Muscle layer of colon (tissue), 2 donors: Measurements from ENCODE around the gene TOMM40.

ENCODE experiments used
- H3K27ac ChIP-seq: one replicate; pipeline ENCODE4 v1.7.0; 2013; ENCODE audit warnings: low read depth, mild to moderate bottlenecking, low read length, moderate library complexity
- H3K27me3 ChIP-seq, 2 donors: one replicate each; pipeline ENCODE4 v1.7.0; 2013; ENCODE audit warnings: low read length in 2 of 2, mild to moderate bottlenecking in 2 of 2; ENCODE audit not compliant: insufficient read depth in 2 of 2, control insufficient read depth in 1 of 2
- H3K36me3 ChIP-seq: one replicate; pipeline ENCODE4 v1.7.0; 2013; ENCODE audit warnings: mild to moderate bottlenecking, low read length; ENCODE audit not compliant: insufficient read depth
- H3K4me1 ChIP-seq: one replicate; pipeline ENCODE4 v1.7.0; 2013; ENCODE audit warnings: mild to moderate bottlenecking, low read length; ENCODE audit not compliant: insufficient read depth
- H3K4me3 ChIP-seq, 2 donors: one replicate each; pipeline ENCODE4 v1.7.0; 2013; ENCODE audit warnings: low read length in 2 of 2, low read depth in 1 of 2, mild to moderate bottlenecking in 1 of 2, moderate library complexity in 1 of 2
- H3K9ac ChIP-seq: one replicate; pipeline ENCODE4 v1.7.0; 2013; ENCODE audit warnings: low read length
- H3K9me3 ChIP-seq: one replicate; pipeline ENCODE4 v1.7.0; 2013; ENCODE audit warnings: mild to moderate bottlenecking, low read length
- donor health status: abdominal sarcoma.
- donor health status: Adenocarcinoma of cecum.

TOMM40 gene

GRCh38 chr19:44891016-44891882 lies at the start of gene TOMM40:
Gene TOMM40 (plus strand): TSS chr19:44891254. CDS start chr19:44891416, 162 bp downstream.
- peak within 1 kb of the TSS; percentile 92 for H3K27ac ChIP-seq
- H3K4me1 ChIP-seq = peaks cover 22% of the 10 kb centered on the region
- no peaks in the 10 kb centered on the region for H3K27me3 ChIP-seq
- H3K9ac ChIP-seq = peak within 1 kb of the TSS; percentile 51
- H3K36me3 ChIP-seq = peaks cover 38% of the 10 kb centered on the region
- H3K9me3 ChIP-seq = no peaks in the 10 kb centered on the region
- H3K4me3 ChIP-seq = peak within 1 kb of the TSS; percentile 88 to 89

GRCh38 chr19:44845286-44845611 lies 45.8 kb upstream of the TOMM40 start:
- H3K4me3 ChIP-seq = peak overlapping the region in 1 of 2 donors; percentile 58
- H3K27me3 ChIP-seq = no peaks in the 10 kb centered on the region
- no peaks in the 10 kb centered on the region for H3K9me3 ChIP-seq
- no peak overlapping the region for H3K9ac ChIP-seq
- no peaks in the 10 kb centered on the region for H3K36me3 ChIP-seq
- no peak overlapping the region for H3K27ac ChIP-seq
- peaks cover 28% of the 10 kb centered on the region for H3K4me1 ChIP-seq

- Histone ChIP-seq H3K27ac (peak within 1 kb of the TSS; percentile 94), H3K9ac (peak within 1 kb of the TSS; percentile 80), H3K27me3 (no peaks in the 10 kb centered on the region), H3K4me1 (peaks cover 28% of the 10 kb centered on the region), H3K9me3 (no peaks in the 10 kb centered on the region), H3K4me3 (peak within 1 kb of the TSS; percentile 75 to 91), H3K36me3 (no peaks in the 10 kb centered on the region)
Observed at GRCh38 chr19:44845612-44846454, 45.2 kb upstream of the TOMM40 start, which contains the start of gene NECTIN2. Gene NECTIN2 (plus strand): TSS chr19:44846297. CDS start chr19:44846526, 229 bp downstream.

GRCh38 chr19:44846455-44847143 lies 44.5 kb upstream of the TOMM40 start:
- Histone ChIP-seq H3K36me3 (no peaks in the 10 kb centered on the region), H3K4me1 (peaks cover 28% of the 10 kb centered on the region)

GRCh38 chr19:44847144-44848035 lies 43.7 kb upstream of the TOMM40 start:
- Histone ChIP-seq H3K36me3 (no peaks in the 10 kb centered on the region), H3K9me3 (no peaks in the 10 kb centered on the region), H3K4me1 (peaks cover 28% of the 10 kb centered on the region), H3K27me3 (no peaks in the 10 kb centered on the region), H3K27ac (peak overlapping the region; percentile 94), H3K9ac (peak overlapping the region; percentile 80), H3K4me3 (peak overlapping the region; percentile 75 to 91)

More at GRCh38 chr19:44846455-44847143, 44.5 kb upstream of the TOMM40 start:
- peak overlapping the region; percentile 75 to 91 for H3K4me3 ChIP-seq
- peak overlapping the region; percentile 80 for H3K9ac ChIP-seq
- no peaks in the 10 kb centered on the region for H3K27me3 ChIP-seq
- peak overlapping the region; percentile 94 for H3K27ac ChIP-seq
- H3K9me3 ChIP-seq = no peaks in the 10 kb centered on the region

- Histone ChIP-seq H3K9me3 (no peaks in the 10 kb centered on the region), H3K27me3 (no peaks in the 10 kb centered on the region), H3K27ac (peak overlapping the region; percentile 94), H3K4me3 (peak overlapping the region; percentile 75 to 91), H3K9ac (peak overlapping the region; percentile 80), H3K4me1 (peaks cover 28% of the 10 kb centered on the region), H3K36me3 (no peaks in the 10 kb centered on the region)
Observed at GRCh38 chr19:44848036-44848811, 42.8 kb upstream of the TOMM40 start.

- Histone ChIP-seq H3K9me3 (no peaks in the 10 kb centered on the region), H3K27me3 (no peaks in the 10 kb centered on the region), H3K4me1 (peaks cover 28% of the 10 kb centered on the region), H3K27ac (peak overlapping the region; percentile 94), H3K4me3 (peak overlapping the region; percentile 75 to 91), H3K9ac (peak overlapping the region; percentile 80), H3K36me3 (no peaks in the 10 kb centered on the region)
Observed at GRCh38 chr19:44848812-44849447, 42.1 kb upstream of the TOMM40 start.

GRCh38 chr19:44850641-44851109 lies 40.4 kb upstream of the TOMM40 start:
- Histone ChIP-seq H3K4me3 (no peak overlapping the region), H3K9me3 (no peaks in the 10 kb centered on the region), H3K36me3 (no peaks in the 10 kb centered on the region), H3K27me3 (no peaks in the 10 kb centered on the region), H3K9ac (no peak overlapping the region), H3K4me1 (peaks cover 19% of the 10 kb centered on the region), H3K27ac (no peak overlapping the region)

DNA sequence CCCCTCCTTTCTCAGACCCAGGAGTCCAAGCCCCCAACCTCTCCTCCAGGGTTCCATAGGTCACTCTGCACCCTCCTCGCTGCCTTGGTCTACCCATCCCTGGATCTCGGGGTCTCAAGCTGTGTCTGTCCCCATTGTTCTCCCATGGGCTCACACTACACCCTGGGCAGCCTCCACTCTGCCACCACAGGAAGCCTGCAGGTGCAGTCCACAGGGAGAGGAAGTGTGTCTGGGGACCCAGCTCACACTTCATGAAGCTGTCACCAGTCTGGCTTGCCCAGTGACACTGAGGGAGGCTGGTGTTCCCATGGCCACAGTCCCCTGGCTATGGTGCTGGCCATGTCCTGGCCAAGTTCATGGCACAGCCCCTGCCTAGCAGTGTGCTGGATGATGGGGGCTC lies 39.6 kb upstream of the TOMM40 start:
- no peak overlapping the region for H3K27ac ChIP-seq
- no peak overlapping the region for H3K9ac ChIP-seq
- no peaks in the 10 kb centered on the region for H3K27me3 ChIP-seq
- H3K36me3 ChIP-seq = no peaks in the 10 kb centered on the region
- peaks cover 19% of the 10 kb centered on the region for H3K4me1 ChIP-seq
- no peaks in the 10 kb centered on the region for H3K9me3 ChIP-seq
- no peak overlapping the region for H3K4me3 ChIP-seq
